GM21723 (cell line): ENCODE data around the gene ZC3H14.
"Not testable (repeated sequence)": the region's sequence is repeated elsewhere in the genome, so short reads cannot be mapped to it uniquely, and the experiment has no call there.

Source experiments
- ATAC-seq: cut with Tn5 transposase; IDR thresholded peaks from one replicate; pipeline ENCODE4 v1.9.1; 2021; ENCODE audit warnings: mild to moderate bottlenecking, moderate library complexity; ENCODE audit not compliant: unreplicated experiment

ZC3H14 gene, protein sequence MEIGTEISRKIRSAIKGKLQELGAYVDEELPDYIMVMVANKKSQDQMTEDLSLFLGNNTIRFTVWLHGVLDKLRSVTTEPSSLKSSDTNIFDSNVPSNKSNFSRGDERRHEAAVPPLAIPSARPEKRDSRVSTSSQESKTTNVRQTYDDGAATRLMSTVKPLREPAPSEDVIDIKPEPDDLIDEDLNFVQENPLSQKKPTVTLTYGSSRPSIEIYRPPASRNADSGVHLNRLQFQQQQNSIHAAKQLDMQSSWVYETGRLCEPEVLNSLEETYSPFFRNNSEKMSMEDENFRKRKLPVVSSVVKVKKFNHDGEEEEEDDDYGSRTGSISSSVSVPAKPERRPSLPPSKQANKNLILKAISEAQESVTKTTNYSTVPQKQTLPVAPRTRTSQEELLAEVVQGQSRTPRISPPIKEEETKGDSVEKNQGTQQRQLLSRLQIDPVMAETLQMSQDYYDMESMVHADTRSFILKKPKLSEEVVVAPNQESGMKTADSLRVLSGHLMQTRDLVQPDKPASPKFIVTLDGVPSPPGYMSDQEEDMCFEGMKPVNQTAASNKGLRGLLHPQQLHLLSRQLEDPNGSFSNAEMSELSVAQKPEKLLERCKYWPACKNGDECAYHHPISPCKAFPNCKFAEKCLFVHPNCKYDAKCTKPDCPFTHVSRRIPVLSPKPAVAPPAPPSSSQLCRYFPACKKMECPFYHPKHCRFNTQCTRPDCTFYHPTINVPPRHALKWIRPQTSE

DNA sequence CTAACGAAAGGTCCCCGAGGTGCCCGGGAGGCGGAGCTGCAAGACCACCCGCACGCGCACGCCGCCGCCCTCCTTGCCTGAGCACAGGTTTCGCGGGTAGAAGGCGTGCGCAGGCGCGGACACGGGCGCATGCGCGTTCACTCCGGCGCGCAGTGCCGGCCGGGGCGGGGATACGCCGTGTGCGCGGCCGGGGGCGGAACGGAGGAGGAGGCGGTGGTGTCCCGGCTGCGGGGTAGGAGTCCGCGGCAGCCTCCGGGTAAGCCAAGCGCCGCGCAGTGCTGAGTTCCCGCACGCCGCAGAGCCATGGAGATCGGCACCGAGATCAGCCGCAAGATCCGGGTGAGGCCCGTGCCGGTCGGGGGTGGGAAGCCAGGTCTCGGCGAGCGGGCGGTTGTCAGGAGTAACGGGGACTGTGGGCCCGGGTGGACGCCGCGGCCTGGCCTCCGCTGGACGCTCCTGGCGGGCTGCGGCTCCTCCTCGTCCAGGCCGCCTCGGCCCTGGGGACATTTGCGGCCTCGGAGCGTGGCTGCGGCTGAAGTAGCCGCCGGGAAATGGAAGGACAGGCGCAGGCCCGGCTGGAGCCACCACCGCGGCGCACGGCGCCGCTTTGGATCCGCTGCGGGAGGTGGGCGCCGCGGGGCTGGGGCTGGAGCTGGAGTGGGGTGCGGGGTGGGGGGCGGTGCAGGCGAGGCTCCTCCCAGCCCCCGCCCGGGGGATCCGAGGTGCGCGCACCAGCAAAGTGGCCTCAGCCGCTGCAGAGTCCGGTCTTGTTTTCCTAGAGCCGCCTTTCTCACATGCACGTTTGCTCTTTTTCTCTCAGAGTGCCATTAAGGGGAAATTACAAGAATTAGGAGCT is at the start of gene ZC3H14:
TSS of gene ZC3H14 (plus strand) at position 207 of the 856 bp plus-strand sequence. CDS start at position 304, 97 bp downstream.
- ATAC-seq: peak; percentile 94

DNA sequence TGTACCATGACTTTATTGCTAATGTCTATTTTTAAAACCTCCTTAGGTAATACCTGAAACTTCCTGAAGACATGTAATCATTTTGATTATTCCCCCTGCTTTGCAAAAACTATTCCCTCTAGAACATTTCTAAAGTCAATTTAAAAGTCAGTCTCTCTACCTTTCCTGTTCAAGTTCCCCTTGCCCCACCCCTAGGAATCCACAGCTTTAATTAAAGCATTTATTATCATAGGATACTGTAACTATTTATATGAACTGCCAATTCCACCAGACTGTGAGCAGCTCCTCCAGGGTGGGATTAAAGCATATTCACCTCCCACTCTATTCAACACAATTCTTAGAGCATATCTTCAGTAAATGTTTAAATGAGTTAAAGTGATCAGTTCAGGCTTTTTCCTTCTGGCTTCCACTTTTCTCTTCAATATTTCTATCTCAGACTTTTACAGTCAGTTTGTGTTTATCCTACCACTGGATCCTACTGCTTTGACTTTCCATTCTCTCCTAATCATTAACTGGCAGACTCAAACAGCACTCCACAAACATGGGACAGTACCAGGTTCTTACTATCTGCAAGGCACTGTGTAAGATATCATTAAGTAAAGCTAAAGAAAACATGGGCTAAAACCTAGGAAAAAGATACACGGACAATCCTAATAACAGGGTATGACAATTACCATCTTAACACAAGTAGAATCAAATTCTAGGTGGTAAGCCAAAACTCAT is 47.2 kb upstream of the ZC3H14 start:
- ATAC-seq: no peak

DNA sequence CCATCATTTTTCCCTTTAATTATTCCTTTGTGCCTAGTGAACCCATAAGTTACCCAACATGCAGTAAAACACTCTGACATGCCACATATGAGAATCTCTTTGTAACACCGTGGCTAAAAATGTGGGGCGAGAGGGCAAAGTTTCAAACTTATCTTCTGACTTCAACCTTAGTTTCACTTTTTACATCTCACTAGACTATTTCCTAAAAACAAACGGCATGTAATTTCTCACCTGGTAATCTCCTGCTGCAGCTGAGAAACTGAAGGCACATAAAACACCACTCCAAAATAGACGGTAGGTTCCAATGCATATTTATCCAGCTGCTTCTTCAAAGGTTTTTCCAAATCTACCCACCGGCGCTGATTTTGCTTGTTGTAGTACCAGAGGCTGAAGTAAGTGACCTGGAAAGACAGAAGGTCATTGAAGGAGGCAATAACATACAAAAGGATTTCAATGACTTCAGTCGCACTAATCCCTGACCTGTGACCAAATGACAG is 45.9 kb upstream of the ZC3H14 start:
- no peak for ATAC-seq

DNA sequence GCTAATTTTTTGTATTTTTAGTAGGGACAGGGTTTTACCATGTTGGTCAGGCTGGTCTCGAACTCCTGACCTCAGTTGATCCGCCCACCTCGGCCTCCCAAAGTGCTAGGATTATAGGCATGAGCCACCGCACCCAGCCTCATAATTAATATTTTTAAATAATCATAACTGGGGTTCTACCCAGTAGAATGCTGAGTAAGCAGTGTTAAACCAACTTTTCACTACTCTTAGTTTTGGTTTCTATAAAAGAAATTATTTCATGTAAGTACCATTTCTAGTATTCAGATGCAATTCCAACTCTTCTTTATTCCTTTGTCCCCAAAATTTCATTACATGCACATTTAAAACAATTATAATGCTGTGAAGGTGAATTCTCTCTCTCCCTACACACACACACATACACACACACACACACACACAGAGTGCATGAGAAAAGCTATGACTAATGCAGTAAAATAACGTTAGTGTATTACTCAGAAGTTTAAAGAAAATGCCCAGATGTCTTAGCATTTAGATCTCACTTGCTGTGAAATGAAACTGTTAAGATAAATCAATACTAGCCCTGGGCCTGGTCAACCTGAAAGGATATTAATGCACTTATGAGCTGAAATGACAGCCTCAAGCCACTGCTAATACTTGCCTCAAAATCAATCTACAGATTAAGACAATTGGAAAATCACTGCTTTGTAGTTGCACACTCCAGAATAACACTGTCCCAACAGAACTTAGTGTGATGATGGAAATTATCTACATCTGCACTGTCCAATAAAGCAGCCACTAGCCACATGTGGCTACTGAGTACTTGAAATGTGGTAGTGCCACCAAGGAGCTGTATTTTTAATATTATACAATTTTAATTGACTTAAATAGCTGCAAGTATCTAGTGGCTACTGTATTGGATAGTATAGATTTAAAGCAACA is 44.0 kb upstream of the ZC3H14 start:
- no peak for ATAC-seq

DNA sequence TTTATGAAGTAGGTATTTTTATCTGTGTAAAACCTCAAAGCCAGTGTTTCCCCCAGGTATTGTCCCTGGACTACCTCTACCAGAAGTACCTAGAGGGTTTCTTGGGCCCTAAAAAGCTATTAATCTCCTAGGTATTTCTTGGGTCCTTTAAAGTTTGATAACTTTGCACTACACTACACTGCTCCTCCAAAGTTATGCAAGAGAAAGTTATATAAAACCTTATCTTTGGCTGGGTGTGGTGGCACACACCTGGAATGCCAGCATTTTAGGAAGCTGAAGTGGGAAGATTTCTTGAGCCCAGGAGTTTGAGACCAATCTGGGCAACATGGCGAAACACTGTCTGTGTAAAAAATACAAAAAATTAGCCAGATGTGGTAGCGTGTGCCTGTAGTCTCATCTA is 42.9 kb upstream of the ZC3H14 start:
- ATAC-seq: no peak

DNA sequence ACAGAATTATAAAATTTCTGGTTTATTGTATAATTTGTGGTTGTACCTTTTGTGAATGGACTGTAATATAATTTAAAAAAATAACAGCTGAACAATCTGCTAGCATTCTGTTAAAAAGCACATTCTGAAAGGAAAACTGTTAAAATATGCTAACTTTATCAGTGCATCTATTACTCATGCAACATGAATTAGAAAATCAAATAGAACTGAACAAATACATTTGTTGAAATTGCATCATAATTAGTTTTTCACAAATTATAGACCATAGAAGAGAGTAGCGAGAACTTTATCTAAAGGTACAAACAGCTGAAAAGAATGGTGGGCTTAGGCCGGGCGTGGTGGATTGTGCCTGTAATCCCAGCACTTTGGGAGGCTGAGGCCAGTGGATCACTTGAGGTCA is 41.0 kb upstream of the ZC3H14 start:
- ATAC-seq: no peak

DNA sequence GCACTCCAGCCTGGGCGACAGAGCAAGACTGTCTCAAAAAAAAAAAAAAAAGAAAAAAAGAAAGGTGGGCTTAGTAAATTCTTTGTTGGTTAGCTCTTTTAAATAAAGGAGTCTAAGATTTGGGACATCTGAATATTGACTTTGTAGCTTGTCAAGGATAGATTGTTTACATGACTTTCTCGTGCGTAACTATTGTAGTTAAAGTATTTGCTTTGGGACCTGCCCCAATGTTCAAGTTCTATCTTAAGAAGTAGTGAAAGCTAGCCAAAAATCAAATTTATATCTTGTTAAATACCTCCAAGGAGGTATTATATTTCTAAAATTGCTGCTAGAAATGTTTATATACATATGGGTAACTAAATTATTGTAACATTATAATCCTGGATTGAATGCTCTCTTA is 40.4 kb upstream of the ZC3H14 start:
- ATAC-seq: no peak

DNA sequence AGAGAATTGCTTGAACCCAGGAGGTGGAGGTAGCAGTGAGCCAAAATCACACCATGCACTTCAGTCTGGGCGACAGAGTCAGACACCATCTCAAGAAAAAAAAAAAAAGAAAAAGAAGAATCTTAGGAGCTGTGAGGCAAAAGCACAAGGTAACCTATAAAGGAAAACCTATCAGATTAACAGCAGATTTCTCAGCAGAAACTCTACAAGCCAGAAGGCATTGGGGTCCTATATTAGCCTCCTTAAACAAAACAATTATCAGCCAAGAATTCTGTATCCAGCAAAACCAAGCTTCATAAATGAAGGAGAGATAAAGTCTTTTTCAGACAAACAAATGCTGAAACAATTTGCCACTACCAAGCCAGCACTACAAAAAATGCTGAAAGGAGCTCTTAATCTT is 32.9 kb upstream of the ZC3H14 start:
- not testable (repeated sequence) for ATAC-seq

DNA sequence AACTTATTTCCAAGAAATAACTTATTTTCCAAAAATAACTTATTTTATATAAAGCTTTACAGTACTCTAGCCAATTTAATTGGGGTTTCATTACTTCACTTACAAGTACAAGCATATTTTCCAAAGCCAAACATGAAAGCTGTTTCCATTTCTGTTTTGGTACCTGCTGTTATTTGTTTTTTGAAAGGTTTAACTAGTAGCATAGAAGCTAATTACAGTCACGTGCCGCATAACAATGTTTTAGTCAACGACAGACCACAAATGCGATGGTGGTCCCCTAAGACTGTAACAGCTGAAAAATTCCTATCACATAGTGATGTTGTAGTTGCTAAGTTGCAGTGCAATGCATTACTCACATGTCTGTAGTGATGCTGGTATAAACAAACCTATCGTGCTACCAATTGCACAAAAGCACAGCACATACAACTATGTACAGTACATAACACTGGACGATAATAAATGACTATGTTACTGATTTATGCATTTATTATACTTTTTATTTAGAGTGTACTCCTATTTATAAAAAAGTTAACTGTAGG is 29.7 kb upstream of the ZC3H14 start:
- ATAC-seq: no peak

DNA sequence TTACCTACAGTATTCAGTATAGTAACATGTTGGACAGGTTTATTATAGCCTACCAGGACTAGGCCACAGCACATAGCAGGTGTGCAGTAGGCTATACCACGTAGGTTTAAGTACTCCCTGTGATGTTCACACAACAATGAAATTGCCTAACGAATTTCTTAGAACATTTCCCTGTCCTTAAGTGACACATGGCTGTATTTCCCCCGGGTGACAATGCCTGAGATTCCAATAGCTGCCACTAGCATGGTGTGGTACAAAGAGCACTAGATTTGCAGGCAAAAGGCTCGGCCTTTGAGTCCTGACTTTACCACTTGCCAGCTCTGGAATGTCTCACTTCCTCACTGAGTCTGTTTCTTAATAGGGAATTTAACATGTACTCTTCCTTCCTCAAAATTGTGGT is 27.7 kb upstream of the ZC3H14 start:
- ATAC-seq: no peak

DNA sequence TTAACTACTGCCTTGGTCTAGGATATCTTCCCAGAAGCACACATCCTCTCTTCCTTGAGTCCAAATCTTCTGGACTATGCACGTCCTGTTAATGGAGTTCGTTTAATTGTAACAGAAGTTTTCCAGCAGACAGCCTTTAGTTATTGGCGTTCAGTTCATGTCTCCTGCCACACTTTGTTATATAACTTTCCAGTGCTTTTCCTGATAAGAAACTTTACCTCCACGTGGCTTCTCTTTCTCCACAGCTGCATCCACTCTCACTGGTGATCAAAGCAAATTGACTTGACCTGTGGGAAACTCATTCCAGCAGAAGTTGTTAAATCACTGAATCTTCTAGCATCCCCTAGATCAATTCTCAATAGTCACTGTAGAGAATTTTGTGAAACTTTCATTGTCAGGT is 27.0 kb upstream of the ZC3H14 start:
- no peak for ATAC-seq

DNA sequence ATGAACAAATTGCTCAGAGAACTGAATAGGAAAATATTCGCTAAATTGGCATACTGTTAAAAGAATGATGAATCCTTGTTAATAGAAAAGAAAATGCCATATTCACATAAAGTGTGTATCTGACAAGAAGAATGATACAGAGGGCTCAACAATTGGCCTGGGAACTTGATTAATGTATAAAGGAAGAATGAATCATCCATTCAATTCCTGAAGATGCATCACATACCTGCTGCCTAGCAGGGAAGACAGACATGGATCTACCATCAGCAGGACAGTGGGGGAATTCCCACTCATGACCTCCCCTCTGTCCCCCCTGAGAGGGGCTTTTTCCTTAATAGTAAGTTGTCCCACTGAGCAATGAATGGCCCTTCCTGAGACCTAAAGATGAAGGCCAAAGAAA is 21.5 kb upstream of the ZC3H14 start:
- ATAC-seq: no peak

DNA sequence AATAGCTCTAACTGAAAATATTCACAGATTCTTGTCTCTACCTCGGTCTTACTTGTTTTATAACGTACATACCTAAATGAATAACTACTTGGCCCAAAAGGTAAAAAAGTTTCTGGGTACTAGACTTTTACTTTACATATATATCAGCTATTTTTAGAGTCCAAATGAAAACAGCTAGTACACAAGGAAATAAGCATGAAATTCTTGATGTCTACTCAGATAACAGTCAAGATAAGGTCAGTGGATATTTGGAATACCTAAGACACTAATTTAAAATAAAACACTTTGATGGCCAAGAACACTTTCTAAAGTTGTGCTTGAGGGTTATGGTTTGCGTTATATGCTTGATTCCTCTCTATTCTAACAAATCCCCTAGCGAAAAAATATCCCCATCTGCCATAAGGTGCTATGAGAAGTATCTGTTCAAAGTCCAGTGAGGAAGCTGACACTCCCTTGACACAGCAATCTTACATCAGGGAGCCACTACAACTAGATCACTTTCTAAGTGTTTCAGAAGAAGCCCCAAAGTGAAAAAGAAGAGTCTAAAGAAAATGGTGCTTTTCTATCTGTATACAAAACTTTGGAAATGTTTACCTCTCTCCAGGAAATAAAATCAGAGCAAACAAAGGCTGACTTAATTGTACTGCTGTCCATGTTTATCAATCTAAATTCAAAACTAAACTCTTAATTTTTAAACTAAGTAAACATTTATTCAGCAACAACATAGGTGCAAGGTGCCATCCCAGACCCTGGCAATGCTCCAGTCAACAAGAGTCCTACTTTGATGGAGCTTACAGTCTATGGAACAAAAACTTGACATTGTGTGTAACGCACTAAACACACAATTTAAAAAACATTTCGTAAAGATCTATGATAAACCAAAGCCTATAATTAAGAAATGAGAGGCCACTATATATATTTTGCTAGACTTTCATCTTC is 19.7 kb upstream of the ZC3H14 start:
- no peak for ATAC-seq

DNA sequence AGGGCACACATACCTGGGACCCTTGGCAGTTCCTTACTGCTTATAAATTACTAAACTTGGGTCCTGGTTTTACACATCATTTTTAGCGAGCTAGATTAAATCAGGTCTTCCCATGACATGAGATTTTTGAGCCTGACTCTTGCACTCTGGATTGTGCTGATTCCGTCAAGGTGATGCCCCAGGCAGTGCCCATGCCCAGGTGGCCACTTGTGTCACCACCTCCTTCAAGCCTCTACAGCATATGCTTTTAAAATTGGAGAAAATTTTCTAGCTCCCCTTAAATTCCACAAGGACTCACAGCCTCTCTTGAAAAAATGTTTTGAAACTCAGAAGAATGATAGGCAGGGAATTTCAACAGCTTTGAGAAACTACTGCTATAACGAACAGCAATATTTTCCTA is 17.6 kb upstream of the ZC3H14 start:
- ATAC-seq: no peak

DNA sequence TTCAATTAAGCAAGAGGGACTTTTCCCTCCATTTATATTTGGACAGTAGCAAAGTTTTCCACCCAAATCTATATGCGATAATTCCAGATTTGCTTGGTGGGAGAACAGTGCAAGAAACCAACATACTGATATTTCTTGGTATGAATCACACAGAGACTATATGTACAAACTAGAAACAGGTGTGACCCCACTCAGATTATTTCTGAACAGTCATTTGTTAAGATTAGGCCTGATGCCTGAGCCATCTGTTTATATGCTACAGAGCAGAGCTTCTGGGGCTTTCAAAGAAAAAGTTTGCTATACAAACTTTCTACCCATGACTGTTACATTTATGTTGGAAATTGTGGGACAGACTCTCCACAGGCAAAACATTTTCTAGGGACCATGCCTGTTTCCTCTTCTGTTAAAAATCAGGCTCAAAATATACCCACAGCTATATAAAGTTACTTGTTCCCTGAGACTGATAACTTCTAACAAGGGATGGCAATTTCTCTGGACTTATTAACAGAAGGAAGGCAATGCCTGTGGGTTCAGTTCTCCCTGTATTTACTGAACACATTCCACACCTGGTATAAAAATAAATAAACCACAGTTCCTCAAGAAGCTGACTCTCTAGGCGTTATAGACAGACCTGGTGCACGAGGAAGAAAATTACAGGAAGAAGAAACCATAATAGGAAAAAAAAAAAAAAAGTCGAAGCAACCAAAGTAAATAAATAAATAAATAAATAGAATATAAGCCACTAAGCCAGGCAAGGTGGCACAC is 16.0 kb upstream of the ZC3H14 start:
- ATAC-seq: no peak

DNA sequence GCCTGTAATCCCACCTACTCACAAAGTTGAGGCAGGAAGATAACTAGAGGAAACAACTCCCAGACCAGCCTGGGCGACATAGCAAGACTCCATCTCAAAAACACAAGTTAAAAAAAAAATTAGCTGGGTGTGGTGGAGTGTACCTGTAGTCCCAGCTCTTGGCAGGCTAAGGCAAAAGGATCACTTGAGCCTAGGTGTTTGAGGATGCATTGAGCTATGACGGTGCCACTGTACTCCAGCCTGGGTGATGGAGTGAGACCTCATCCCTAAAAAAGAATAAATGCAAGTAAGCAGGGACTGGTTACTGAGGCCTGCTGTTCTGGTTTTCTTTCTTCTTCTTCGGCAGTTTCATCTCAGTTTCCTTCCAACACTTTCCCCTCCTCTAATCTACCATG is 15.5 kb upstream of the ZC3H14 start:
- ATAC-seq: no peak

DNA sequence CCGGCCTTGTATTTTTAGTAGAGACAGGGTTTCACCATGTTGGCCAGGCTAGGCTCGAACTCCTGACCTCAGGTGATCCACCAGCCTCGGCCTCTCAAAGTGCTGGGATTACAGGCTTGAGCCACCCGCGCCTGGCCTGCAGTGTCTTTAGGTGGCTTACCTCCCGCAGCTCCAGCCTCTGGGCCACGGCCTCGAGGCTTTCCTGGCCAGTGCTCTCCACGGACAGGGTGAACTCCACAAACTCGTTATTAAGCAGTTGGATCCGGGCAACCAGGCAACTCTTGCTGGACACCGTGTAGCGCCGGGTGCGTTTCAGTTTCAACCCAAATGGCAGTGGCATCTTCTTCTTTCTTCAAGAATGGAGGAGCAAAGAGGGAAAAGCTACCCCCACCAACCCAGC is 12.8 kb upstream of the ZC3H14 start:
- ATAC-seq: no peak
